GM23248 (cell line): ENCODE data around the gene HSD17B14. TPM values are rescaled to one million over a fixed set of nuclear protein-coding genes. Genes with fewer than 3 reads are reported as not detected.

ENCODE experiments used
- DNase-seq: peaks from one replicate; pipeline ENCODE4 v3.0.0-alpha.2; 2015
- H2AFZ ChIP-seq: fragments of 200-600 bp; sonication (generic); 2 replicates; pipeline ENCODE4 v1.6.1; 2016; ENCODE audit warnings: antibody characterized with exemption
- H3F3A ChIP-seq: fragments of 200-600 bp; sonication (generic); 2 replicates; pipeline ENCODE4 v1.6.1; 2016; ENCODE audit warnings: mild to moderate bottlenecking, antibody characterized with exemption, mixed run types; ENCODE audit not compliant: insufficient read depth
- H3K27ac ChIP-seq: fragments of 200-600 bp; sonication (generic); 2 replicates; pipeline ENCODE4 v1.5.1; 2016; ENCODE audit warnings: mild to moderate bottlenecking
- H3K27me3 ChIP-seq: fragments of 200-600 bp; sonication (generic); replicated peaks from 2 replicates; pipeline ENCODE4 v1.6.1; 2016; ENCODE audit warnings: mild to moderate bottlenecking; ENCODE audit not compliant: insufficient read depth
- H3K36me3 ChIP-seq: fragments of 200-600 bp; sonication (generic); 2 replicates; pipeline ENCODE4 v1.6.1; 2016; ENCODE audit warnings: low read depth, mild to moderate bottlenecking
- H3K4me1 ChIP-seq: fragments of 200-600 bp; sonication (generic); 2 replicates; pipeline ENCODE4 v1.6.1; 2016; ENCODE audit warnings: mild to moderate bottlenecking; ENCODE audit not compliant: insufficient read depth
- H3K4me2 ChIP-seq: fragments of 200-600 bp; sonication (generic); one replicate; pipeline ENCODE4 v1.6.1; 2016; ENCODE audit warnings: mild to moderate bottlenecking; ENCODE audit not compliant: unreplicated experiment
- H3K4me3 ChIP-seq: fragments of 200-600 bp; sonication (generic); 2 replicates; pipeline ENCODE4 v1.5.1; 2016; ENCODE audit warnings: mild to moderate bottlenecking
- H3K79me2 ChIP-seq: fragments of 200-600 bp; sonication (generic); 2 replicates; pipeline ENCODE4 v1.6.1; 2016; ENCODE audit warnings: mild to moderate bottlenecking; ENCODE audit not compliant: insufficient read depth
- H3K9ac ChIP-seq: fragments of 200-600 bp; sonication (generic); 2 replicates; pipeline ENCODE4 v1.6.1; 2016; ENCODE audit warnings: mild to moderate bottlenecking
- H3K9me2 ChIP-seq: fragments of 200-600 bp; sonication (generic); 2 replicates; pipeline ENCODE4 v1.6.1; 2016; ENCODE audit warnings: mixed run types, mild to moderate bottlenecking, moderate library complexity; ENCODE audit not compliant: insufficient read depth
- H3K9me3 ChIP-seq: fragments of 200-600 bp; sonication (generic); one replicate; pipeline ENCODE4 v1.6.1; 2017; ENCODE audit warnings: low read depth
- H4K20me1 ChIP-seq: fragments of 200-600 bp; sonication (generic); 2 replicates; pipeline ENCODE4 v1.6.0; 2016; ENCODE audit not compliant: insufficient read depth
- EZH2 ChIP-seq: fragments of 200-600 bp; sonication (generic); IDR thresholded peaks from 2 replicates; pipeline ENCODE4 v1.6.1; 2018; ENCODE audit warnings: antibody characterized with exemption, mild to moderate bottlenecking; ENCODE audit not compliant: insufficient read depth, poor library complexity, severe bottlenecking
- EZH2phosphoT487 ChIP-seq: fragments of 200-600 bp; sonication (generic); IDR thresholded peaks from 2 replicates; pipeline ENCODE4 v1.6.1; 2018; ENCODE audit warnings: antibody characterized with exemption, moderate library complexity, mild to moderate bottlenecking, low read depth; ENCODE audit not compliant: insufficient read depth
- WGBS, 2 experiments: methylation state at CpG; one replicate each; pipeline ENCODE4 v1.1.6; 2015 to 2017; ENCODE audit warnings: low lambda C conversion rate in 2 of 2, low coverage in 1 of 2; ENCODE audit errors: missing lambda C conversion rate in 2 of 2; 5-methylcytosine and 5-hydroxymethylcytosine counted together
- in situ Hi-C: fragments of 300-500 bp; cut with MboI; formaldehyde crosslinking; loops from 2 replicates; pipeline ENCODE4 v1.15.0; 2020
- polyA plus RNA-seq: library from polyadenylated mRNA; unstranded; fragments of >200 nt; fragmentation: Nextera tagmentation; extraction: Ambion mirVana; gene quantifications from 2 replicates; pipeline ENCODE4 v1.2.1, GENCODE V29; 2016
- total RNA-seq: library from RNA; depleted of rRNA; stranded (reverse); fragments of >200 nt; shearing (Covaris generic); gene quantifications from 2 replicates; pipeline ENCODE4 v1.2.3, GENCODE V29; 2014

Gene HSD17B14
- total and polyA plus RNA-seq, 2 experiments from 2014 or later, result 2.6 to 4.4 TPM

GRCh38 chr19:48837051-48837524, 797 bp upstream of the HSD17B14 start:
- Histone ChIP-seq H3F3A (no peaks in the 10 kb centered on the region), H3K27ac (peak overlapping the region; percentile 44), H3K27me3 (no peaks in the 10 kb centered on the region), H2AFZ (peak overlapping the region; percentile 83), H3K4me3 (peak overlapping the region; percentile 61), H3K9ac (peak overlapping the region; percentile 70), H3K36me3 (no peaks in the 10 kb centered on the region), H4K20me1 (no peaks in the 10 kb centered on the region), H3K79me2 (no peaks in the 10 kb centered on the region), H3K9me3 (no peaks in the 10 kb centered on the region), H3K4me2 (peak overlapping the region; percentile 64), H3K4me1 (peaks cover 8% of the 10 kb centered on the region), H3K9me2 (no peaks in the 10 kb centered on the region)
- peak; percentile 92 for DNase-seq
- TF ChIP-seq EZH2phosphoT487 (no peak), EZH2 (no peak)
- 4 to 8% methylated on average over 26 to 28 of the region's 29 CpGs for WGBS, 2 experiments
- in situ Hi-C loops, result no loop called here

- Histone ChIP-seq H3K9ac (peak overlapping the region; percentile 70), H3K27ac (peak overlapping the region; percentile 44), H3K36me3 (no peaks in the 10 kb centered on the region; the same call in 1 of the 2 replicates), H3K79me2 (no peaks in the 10 kb centered on the region), H2AFZ (peak overlapping the region; percentile 83), H3K4me1 (peaks cover 8% of the 10 kb centered on the region), H3K4me2 (peak overlapping the region; percentile 64), H4K20me1 (no peaks in the 10 kb centered on the region), H3K4me3 (peak overlapping the region; percentile 61), H3K9me2 (no peaks in the 10 kb centered on the region), H3K9me3 (no peaks in the 10 kb centered on the region), H3K27me3 (no peaks in the 10 kb centered on the region), H3F3A (no peaks in the 10 kb centered on the region)
- WGBS, 2 experiments, result 1% methylated on average over 9 to 12 of the region's 12 CpGs
- peak; percentile 90 for DNase-seq
- in situ Hi-C loops, result no loop called here
- TF ChIP-seq EZH2phosphoT487 (no peak), EZH2 (no peak)
Measured at GRCh38 chr19:48835734-48836088, 580 bp downstream of the HSD17B14 start.

GRCh38 chr19:48833977-48834376, 2.3 kb downstream of the HSD17B14 start:
- in situ Hi-C loops, result no loop called here

GRCh38 chr19:48833049-48833448, 3.2 kb downstream of the HSD17B14 start:
- in situ Hi-C loops, result no loop called here
- TF ChIP-seq EZH2 (no peak), EZH2phosphoT487 (no peak)
- DNase-seq, result no peak
- no peaks in the 10 kb centered on the region for H3K79me2 ChIP-seq
- 88 to 91% methylated on average over 4 to 5 of the region's 5 CpGs for WGBS, 2 experiments
- H3K27me3 ChIP-seq, result no peaks in the 10 kb centered on the region
- no peaks in the 10 kb centered on the region for H3K9me2 ChIP-seq
- no peak overlapping the region for H3K4me3 ChIP-seq
- H3K36me3 ChIP-seq, result no peaks in the 10 kb centered on the region; the same call in 1 of the 2 replicates
- no peak overlapping the region for H3K4me2 ChIP-seq
- no peak overlapping the region for H3K27ac ChIP-seq
- no peaks in the 10 kb centered on the region for H3F3A ChIP-seq
- H3K9ac ChIP-seq, result no peak overlapping the region
- no peaks in the 10 kb centered on the region for H4K20me1 ChIP-seq
- no peak overlapping the region for H2AFZ ChIP-seq
- no peaks in the 10 kb centered on the region for H3K9me3 ChIP-seq
- peaks cover 8% of the 10 kb centered on the region for H3K4me1 ChIP-seq

More at GRCh38 chr19:48833977-48834376, 2.3 kb downstream of the HSD17B14 start:
- no peak overlapping the region for H3K9ac ChIP-seq
- H3K4me3 ChIP-seq, result no peak overlapping the region
- WGBS, 2 experiments, result 61 to 67% methylated on average over 5 of the region's 5 CpGs
- no peak overlapping the region for H3K4me2 ChIP-seq
- H3K79me2 ChIP-seq, result no peaks in the 10 kb centered on the region
- H4K20me1 ChIP-seq, result no peaks in the 10 kb centered on the region
- H3K27me3 ChIP-seq, result no peaks in the 10 kb centered on the region
- no peaks in the 10 kb centered on the region for H3F3A ChIP-seq
- H3K4me1 ChIP-seq, result peaks cover 8% of the 10 kb centered on the region
- H2AFZ ChIP-seq, result no peak overlapping the region
- DNase-seq, result no peak
- H3K36me3 ChIP-seq, result no peaks in the 10 kb centered on the region; the same call in 1 of the 2 replicates
- no peaks in the 10 kb centered on the region for H3K9me2 ChIP-seq
- no peaks in the 10 kb centered on the region for H3K9me3 ChIP-seq
- TF ChIP-seq EZH2 (no peak), EZH2phosphoT487 (no peak)
- H3K27ac ChIP-seq, result no peak overlapping the region
